Measurements from ENCODE around the gene SPRY4.

SPRY4 gene

DNA sequence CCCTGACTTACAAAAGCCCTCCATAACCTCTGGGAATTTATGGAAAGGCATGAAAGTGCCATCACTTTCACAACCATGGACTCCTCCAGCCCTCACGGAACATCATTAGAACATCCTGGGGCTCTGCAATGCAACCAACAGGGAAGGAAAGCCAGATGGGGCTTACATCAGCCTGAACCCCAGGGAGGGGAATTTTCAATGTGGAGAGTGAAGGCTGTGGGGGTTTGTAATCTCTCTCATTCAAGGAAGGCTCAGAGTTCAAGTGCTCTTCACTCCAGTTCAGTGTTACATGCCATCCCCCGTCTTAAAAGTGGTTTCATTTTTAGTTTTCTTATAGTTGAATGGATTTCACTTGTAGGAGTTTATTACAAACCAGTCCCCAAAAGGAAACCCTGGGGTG lies 5.7 kb downstream of the SPRY4 start:
- no peak overlapping the region for H3K27ac ChIP-seq
- TF ChIP-seq ZFX (IDR thresholded peaks at IDR 0.05) = no peak
- TF ChIP-seq, protein P1, sequence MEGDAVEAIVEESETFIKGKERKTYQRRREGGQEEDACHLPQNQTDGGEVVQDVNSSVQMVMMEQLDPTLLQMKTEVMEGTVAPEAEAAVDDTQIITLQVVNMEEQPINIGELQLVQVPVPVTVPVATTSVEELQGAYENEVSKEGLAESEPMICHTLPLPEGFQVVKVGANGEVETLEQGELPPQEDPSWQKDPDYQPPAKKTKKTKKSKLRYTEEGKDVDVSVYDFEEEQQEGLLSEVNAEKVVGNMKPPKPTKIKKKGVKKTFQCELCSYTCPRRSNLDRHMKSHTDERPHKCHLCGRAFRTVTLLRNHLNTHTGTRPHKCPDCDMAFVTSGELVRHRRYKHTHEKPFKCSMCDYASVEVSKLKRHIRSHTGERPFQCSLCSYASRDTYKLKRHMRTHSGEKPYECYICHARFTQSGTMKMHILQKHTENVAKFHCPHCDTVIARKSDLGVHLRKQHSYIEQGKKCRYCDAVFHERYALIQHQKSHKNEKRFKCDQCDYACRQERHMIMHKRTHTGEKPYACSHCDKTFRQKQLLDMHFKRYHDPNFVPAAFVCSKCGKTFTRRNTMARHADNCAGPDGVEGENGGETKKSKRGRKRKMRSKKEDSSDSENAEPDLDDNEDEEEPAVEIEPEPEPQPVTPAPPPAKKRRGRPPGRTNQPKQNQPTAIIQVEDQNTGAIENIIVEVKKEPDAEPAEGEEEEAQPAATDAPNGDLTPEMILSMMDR (conservative IDR thresholded peaks at IDR 0.05) = no peak

DNA sequence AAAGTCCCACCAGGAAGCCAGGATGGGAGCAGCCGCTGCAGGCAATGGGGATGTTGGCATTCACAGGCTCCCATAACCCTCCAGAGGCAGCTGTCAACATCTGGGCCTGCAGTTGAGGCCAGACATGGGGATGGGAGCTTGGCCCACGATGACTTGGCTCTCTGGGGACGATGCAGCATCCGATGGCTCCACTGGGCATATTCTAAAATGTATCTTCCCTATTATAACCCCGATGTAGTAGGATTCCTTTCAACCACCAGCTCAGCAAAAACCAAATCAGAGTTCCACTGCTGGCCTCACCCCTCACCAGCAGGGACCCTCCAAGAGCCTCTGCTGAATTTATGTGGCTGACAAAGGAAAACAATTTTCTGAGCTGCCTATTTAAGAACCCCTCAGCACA lies 7.1 kb downstream of the SPRY4 start:
- no peak overlapping the region for H3K27ac ChIP-seq
- TF ChIP-seq ZFX (IDR thresholded peaks at IDR 0.05) = no peak
- TF ChIP-seq, protein P1 (conservative IDR thresholded peaks at IDR 0.05) = no peak

DNA sequence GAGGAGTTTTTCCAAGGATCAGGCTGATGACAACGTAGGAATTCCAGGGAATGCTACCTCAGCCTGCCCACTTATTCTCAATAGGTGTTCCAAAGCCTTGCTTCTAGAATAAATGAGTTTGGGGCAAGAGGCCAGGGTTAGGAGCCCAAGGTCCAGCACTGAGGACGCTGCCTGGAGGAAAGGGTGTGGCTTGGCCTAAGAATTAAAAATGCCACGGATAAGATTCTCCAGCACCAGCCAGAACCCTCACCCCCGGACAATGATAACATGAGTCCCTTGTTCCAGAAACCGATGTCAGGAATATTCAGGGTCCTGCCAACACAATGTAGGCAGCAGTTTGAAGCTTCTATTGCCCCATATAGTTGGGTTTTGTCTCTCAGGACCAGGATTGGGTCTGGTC lies 7.6 kb downstream of the SPRY4 start:
- no peak overlapping the region for H3K27ac ChIP-seq
- no peak for TF ChIP-seq ZFX (IDR thresholded peaks at IDR 0.05)

DNA sequence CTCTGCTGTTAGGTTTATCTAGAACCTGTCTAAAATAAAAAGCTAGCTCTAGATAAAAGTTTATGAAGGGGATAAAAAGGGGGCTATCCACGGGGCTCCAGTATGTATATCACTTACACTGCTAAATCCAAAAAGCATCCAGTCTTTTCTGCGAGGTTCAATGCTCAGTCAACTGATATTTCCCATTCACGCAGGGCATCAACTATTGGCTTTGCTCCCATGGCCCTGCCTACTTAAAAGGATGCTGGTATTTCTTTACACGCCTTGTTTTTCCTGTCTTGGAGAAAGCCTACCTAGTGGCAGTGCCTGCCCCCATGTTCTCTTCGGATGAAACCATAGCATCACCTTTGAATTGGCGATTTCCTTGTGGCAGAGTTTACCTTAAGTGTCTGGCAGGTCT lies 8.1 kb downstream of the SPRY4 start:
- no peak for TF ChIP-seq ZFX (IDR thresholded peaks at IDR 0.05)
- TF ChIP-seq, protein P1 (conservative IDR thresholded peaks at IDR 0.05) = no peak
- H3K27ac ChIP-seq = no peak overlapping the region

DNA sequence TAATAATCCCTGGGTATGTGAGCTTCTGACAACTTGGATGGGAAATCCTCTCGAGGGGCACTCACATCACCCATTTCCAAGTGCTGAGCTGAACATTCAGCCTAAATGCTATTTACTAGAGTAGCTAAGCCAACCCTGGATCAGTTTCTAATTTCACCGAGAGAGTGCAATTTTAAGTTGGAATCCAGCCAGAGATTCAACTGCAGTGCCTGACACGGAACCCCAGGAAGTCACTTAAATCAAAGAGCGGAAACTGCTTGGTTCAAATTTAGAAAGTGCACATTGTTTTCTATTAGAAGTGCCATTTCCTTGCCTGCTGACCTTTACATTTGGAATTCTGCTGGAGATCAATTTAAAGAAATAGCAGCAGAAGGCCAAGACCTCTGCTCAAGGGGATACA lies 8.8 kb downstream of the SPRY4 start:
- no peak overlapping the region for H3K27ac ChIP-seq
- TF ChIP-seq ZFX (IDR thresholded peaks at IDR 0.05) = no peak
- TF ChIP-seq, protein P1 (conservative IDR thresholded peaks at IDR 0.05) = no peak

DNA sequence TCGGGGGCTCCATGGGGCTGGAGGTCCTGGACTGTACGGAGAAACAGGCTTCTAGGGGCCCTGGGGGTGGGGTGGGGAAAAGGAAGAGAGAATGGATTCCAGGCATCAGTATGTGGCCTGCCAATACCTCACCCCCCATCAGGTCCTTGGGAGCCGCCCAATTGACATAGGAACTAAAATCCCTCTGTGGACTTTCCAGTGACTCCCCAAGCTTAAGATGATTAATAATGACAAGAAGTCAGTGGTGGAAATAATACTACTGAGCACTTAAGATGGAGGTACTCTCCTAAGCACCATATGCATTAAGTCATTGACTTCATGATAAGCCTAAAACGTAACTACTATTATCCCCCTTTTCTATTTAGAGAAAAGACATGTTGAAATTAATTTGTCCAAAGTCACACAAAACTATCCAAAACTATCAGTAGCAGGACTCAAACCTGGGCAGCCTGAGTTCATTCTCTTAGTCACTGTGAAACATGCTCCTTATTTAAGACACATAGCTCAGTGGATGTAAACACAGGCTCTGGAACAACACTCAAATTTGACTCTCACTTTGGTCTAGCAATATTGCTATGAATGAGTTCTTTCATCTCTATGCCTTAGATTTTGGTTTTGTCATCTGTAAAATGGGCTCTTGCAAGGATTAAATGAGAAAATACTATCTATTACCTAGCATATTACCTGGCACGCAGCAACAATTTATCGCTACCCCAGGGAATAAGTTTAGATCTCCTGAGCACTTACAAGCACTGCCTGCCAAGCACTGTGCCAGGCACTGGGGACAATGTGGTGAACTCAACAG lies 9.5 kb downstream of the SPRY4 start:
- TF ChIP-seq, protein P1 (conservative IDR thresholded peaks at IDR 0.05) = no peak
- TF ChIP-seq ZFX (IDR thresholded peaks at IDR 0.05) = no peak
- H3K27ac ChIP-seq = no peak overlapping the region

DNA sequence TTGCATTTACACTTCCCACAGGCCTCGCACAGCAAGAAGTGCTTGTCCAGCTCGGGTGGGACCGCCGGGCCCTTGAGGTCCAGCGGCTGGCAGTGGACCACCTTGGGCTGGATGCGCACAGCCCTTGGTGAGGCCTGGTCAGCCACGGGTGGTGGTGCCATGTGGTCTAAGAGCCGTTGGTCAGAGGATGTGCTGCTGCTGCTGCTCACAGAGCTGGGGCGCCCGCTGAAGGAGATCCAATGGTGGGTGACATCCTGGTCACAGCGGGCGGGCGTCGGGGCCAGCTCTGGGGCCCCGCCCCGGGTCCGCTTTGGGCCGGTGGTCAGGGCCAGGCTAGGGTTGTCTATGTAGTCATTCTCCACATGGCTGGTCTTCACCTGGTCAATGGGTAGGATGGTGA lies 10.2 kb downstream of the SPRY4 start:
- no peak for TF ChIP-seq ZFX (IDR thresholded peaks at IDR 0.05)
- TF ChIP-seq, protein P1 (conservative IDR thresholded peaks at IDR 0.05) = no peak
- H3K27ac ChIP-seq = no peak overlapping the region

DNA sequence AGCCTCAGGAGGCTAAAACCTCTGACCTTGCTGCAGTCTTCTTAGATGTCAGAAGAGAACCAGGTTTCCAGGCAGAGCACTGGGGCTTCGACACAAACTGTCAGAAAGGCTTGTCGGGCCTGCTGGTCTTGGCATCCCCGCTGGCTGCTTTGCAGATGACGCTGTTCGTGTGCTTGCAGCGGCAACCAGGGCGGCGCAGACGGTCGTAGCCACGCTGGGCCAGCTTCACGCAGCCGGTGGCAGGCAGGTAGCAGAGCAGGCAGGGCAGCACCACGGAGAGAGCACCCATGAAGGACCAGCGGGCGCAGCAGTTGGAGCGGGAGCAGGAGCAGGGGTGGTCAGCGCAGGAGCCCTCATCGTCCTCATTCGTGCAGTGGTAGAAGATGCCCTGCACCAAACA lies 10.7 kb downstream of the SPRY4 start:
- no peak overlapping the region for H3K27ac ChIP-seq
- TF ChIP-seq, protein P1 (conservative IDR thresholded peaks at IDR 0.05) = no peak
- no peak for TF ChIP-seq ZFX (IDR thresholded peaks at IDR 0.05)

All from C4-2B (cell line).